Activated gamma-delta T cell (primary cell): Measurements from ENCODE around the gene ZNF592.

Experiments used
- DNase-seq: peaks from one replicate; lab custom pipeline; 2025; lab: John Stamatoyannopoulos, UW

Gene ZNF592

GRCh38 chr15:84811151-84811550 lies 62.8 kb downstream of the ZNF592 start:
- DNase-seq, result no peak

GRCh38 chr15:84811828-84812227 lies 63.4 kb downstream of the ZNF592 start:
- DNase-seq, result no peak

GRCh38 chr15:84812842-84813241 lies 64.5 kb downstream of the ZNF592 start:
- DNase-seq, result no peak

- DNase-seq, result no peak
Measured at GRCh38 chr15:84813435-84813834, 65.0 kb downstream of the ZNF592 start.

- DNase-seq, result no peak
Measured at GRCh38 chr15:84813931-84814330, 65.5 kb downstream of the ZNF592 start.

GRCh38 chr15:84814916-84815315 lies 66.5 kb downstream of the ZNF592 start:
- no peak for DNase-seq

- DNase-seq, result no peak
Measured at GRCh38 chr15:84816694-84817465, 68.5 kb downstream of the ZNF592 start, which contains the start of gene ALPK3. TSS of gene ALPK3 (plus strand) at chr15:84817356. CDS start at chr15:84817453, 97 bp downstream.

- DNase-seq, result no peak
Measured at GRCh38 chr15:84817466-84818081, 69.2 kb downstream of the ZNF592 start.

GRCh38 chr15:84818261-84819131 lies 70.1 kb downstream of the ZNF592 start:
- no peak for DNase-seq

- no peak for DNase-seq
Measured at GRCh38 chr15:84819291-84819768, 70.9 kb downstream of the ZNF592 start.

- no peak for DNase-seq
Measured at GRCh38 chr15:84819791-84820190, 71.4 kb downstream of the ZNF592 start.

GRCh38 chr15:84821501-84822021 lies 73.2 kb downstream of the ZNF592 start:
- no peak for DNase-seq

GRCh38 chr15:84822653-84823281 lies 74.4 kb downstream of the ZNF592 start:
- DNase-seq, result no peak

- no peak for DNase-seq
Measured at GRCh38 chr15:84823282-84823878, 75.0 kb downstream of the ZNF592 start.

GRCh38 chr15:84824260-84825007 lies 76.0 kb downstream of the ZNF592 start:
- DNase-seq, result no peak

- no peak for DNase-seq
Measured at GRCh38 chr15:84826369-84826823, 78.0 kb downstream of the ZNF592 start.

- no peak for DNase-seq
Measured at GRCh38 chr15:84827246-84827645, 78.9 kb downstream of the ZNF592 start.

GRCh38 chr15:84828086-84828908 lies 79.9 kb downstream of the ZNF592 start:
- DNase-seq, result no peak

- no peak for DNase-seq
Measured at GRCh38 chr15:84829428-84829827, 81.0 kb downstream of the ZNF592 start.
